ENCODE results near the gene TBC1D8.

TBC1D8 gene

DNA sequence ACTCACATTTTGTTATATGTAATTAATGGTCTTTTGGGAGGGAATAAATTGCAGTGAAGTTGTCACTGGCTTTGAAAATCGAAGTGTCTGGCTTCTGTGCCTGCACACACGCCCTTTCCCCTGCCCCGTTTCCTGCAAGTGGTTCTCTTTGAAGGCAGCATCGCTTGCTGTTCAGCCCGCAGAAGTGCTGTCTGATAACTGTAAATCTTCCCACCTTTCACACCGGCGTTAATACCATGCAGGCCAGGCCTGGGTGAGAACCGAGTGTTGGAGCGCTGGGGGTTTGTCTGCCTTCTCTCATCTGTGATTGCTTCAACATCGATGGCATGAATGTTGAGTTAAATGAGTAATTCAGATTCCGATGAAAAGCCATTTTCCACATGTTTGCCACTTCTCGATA is 187.0 kb downstream of the TBC1D8 start:
- no peak for ATAC-seq
- no peak for TF ChIP-seq BACH2 (CRISPR knock-in tag; IDR thresholded peaks at IDR 0.05; ENCODE audit: borderline replicate concordance)
- TF ChIP-seq ISL1 (CRISPR knock-in tag; IDR thresholded peaks at IDR 0.05) = no peak
- TF ChIP-seq ZNF8 (CRISPR knock-in tag; IDR thresholded peaks at IDR 0.05) = no peak
- TF ChIP-seq GLIS3 (CRISPR knock-in tag; IDR thresholded peaks at IDR 0.05) = no peak
- TF ChIP-seq ZNF565 (CRISPR knock-in tag; conservative IDR thresholded peaks at IDR 0.05; ENCODE audit: low read depth) = no peak
- TF ChIP-seq, protein P1, sequence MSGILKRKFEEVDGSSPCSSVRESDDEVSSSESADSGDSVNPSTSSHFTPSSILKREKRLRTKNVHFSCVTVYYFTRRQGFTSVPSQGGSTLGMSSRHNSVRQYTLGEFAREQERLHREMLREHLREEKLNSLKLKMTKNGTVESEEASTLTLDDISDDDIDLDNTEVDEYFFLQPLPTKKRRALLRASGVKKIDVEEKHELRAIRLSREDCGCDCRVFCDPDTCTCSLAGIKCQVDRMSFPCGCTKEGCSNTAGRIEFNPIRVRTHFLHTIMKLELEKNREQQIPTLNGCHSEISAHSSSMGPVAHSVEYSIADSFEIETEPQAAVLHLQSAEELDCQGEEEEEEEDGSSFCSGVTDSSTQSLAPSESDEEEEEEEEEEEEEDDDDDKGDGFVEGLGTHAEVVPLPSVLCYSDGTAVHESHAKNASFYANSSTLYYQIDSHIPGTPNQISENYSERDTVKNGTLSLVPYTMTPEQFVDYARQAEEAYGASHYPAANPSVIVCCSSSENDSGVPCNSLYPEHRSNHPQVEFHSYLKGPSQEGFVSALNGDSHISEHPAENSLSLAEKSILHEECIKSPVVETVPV (CRISPR knock-in tag; IDR thresholded peaks at IDR 0.05) = no peak
- TF ChIP-seq, protein P2, sequence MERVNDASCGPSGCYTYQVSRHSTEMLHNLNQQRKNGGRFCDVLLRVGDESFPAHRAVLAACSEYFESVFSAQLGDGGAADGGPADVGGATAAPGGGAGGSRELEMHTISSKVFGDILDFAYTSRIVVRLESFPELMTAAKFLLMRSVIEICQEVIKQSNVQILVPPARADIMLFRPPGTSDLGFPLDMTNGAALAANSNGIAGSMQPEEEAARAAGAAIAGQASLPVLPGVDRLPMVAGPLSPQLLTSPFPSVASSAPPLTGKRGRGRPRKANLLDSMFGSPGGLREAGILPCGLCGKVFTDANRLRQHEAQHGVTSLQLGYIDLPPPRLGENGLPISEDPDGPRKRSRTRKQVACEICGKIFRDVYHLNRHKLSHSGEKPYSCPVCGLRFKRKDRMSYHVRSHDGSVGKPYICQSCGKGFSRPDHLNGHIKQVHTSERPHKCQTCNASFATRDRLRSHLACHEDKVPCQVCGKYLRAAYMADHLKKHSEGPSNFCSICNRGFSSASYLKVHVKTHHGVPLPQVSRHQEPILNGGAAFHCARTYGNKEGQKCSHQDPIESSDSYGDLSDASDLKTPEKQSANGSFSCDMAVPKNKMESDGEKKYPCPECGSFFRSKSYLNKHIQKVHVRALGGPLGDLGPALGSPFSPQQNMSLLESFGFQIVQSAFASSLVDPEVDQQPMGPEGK (CRISPR knock-in tag; IDR thresholded peaks at IDR 0.05; ENCODE audit: borderline replicate concordance) = no peak
- TF ChIP-seq, protein P3, sequence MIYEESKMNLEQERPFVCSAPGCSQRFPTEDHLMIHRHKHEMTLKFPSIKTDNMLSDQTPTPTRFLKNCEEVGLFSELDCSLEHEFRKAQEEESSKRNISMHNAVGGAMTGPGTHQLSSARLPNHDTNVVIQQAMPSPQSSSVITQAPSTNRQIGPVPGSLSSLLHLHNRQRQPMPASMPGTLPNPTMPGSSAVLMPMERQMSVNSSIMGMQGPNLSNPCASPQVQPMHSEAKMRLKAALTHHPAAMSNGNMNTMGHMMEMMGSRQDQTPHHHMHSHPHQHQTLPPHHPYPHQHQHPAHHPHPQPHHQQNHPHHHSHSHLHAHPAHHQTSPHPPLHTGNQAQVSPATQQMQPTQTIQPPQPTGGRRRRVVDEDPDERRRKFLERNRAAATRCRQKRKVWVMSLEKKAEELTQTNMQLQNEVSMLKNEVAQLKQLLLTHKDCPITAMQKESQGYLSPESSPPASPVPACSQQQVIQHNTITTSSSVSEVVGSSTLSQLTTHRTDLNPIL (CRISPR knock-in tag; IDR thresholded peaks at IDR 0.05; ENCODE audit: low read depth) = no peak
- no peak for TF ChIP-seq TCF4 (CRISPR knock-in tag; IDR thresholded peaks at IDR 0.05; ENCODE audit: borderline replicate concordance)
- no peak for TF ChIP-seq SNAI2 (CRISPR knock-in tag; IDR thresholded peaks at IDR 0.05)
- TF ChIP-seq ESRRG (CRISPR knock-in tag; IDR thresholded peaks at IDR 0.05) = no peak
- TF ChIP-seq ZC3H10 (CRISPR knock-in tag; IDR thresholded peaks at IDR 0.05) = no peak
- TF ChIP-seq TOX (CRISPR knock-in tag; IDR thresholded peaks at IDR 0.05; ENCODE audit: borderline replicate concordance) = no peak
- TF ChIP-seq ZNF70 (CRISPR knock-in tag; IDR thresholded peaks at IDR 0.05) = no peak
- no peak for TF ChIP-seq OSR1 (CRISPR knock-in tag; IDR thresholded peaks at IDR 0.05)
- TF ChIP-seq RARB (CRISPR knock-in tag; IDR thresholded peaks at IDR 0.05) = no peak

DNA sequence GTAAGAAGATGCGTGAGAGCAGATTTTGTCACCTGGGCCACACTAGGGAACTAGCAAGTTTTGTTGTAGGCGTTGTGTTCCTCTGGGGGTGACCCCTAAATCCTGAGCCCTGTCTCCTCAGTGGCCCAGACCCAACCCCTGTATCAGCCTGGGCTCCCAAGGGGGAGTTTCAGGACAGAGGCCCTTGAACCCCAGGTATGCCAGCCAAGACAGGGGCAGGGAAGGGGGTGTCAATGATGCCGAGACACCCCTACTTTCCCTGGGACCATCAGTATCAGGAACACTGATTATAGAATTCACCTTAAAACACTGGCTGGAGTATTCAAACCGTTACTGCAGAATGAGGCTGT is 188.2 kb downstream of the TBC1D8 start:
- TF ChIP-seq GLIS3 (CRISPR knock-in tag; IDR thresholded peaks at IDR 0.05) (no peak), ZFP30 (CRISPR knock-in tag; IDR thresholded peaks at IDR 0.05) (no peak), BACH2 (CRISPR knock-in tag; IDR thresholded peaks at IDR 0.05; ENCODE audit: borderline replicate concordance) (no peak), TCF4 (CRISPR knock-in tag; IDR thresholded peaks at IDR 0.05; ENCODE audit: borderline replicate concordance) (no peak), ESRRG (CRISPR knock-in tag; IDR thresholded peaks at IDR 0.05) (no peak), ZNF70 (CRISPR knock-in tag; IDR thresholded peaks at IDR 0.05) (no peak), ZFP3 (CRISPR knock-in tag; IDR thresholded peaks at IDR 0.05) (no peak), ISL1 (CRISPR knock-in tag; IDR thresholded peaks at IDR 0.05) (no peak), ARNTL (CRISPR knock-in tag; IDR thresholded peaks at IDR 0.05; ENCODE audit: borderline replicate concordance, low read depth) (no peak), TOX (CRISPR knock-in tag; IDR thresholded peaks at IDR 0.05; ENCODE audit: borderline replicate concordance) (no peak), CSDC2 (CRISPR knock-in tag; IDR thresholded peaks at IDR 0.05) (no peak), ZNF565 (CRISPR knock-in tag; conservative IDR thresholded peaks at IDR 0.05; ENCODE audit: low read depth) (no peak), SNAI2 (CRISPR knock-in tag; IDR thresholded peaks at IDR 0.05) (no peak), PPARA (CRISPR knock-in tag; IDR thresholded peaks at IDR 0.05; ENCODE audit: borderline replicate concordance) (no peak)
- TF ChIP-seq, protein P2 (CRISPR knock-in tag; IDR thresholded peaks at IDR 0.05; ENCODE audit: borderline replicate concordance) = no peak
- TF ChIP-seq, protein P1 (CRISPR knock-in tag; IDR thresholded peaks at IDR 0.05) = no peak
- TF ChIP-seq, protein P4, sequence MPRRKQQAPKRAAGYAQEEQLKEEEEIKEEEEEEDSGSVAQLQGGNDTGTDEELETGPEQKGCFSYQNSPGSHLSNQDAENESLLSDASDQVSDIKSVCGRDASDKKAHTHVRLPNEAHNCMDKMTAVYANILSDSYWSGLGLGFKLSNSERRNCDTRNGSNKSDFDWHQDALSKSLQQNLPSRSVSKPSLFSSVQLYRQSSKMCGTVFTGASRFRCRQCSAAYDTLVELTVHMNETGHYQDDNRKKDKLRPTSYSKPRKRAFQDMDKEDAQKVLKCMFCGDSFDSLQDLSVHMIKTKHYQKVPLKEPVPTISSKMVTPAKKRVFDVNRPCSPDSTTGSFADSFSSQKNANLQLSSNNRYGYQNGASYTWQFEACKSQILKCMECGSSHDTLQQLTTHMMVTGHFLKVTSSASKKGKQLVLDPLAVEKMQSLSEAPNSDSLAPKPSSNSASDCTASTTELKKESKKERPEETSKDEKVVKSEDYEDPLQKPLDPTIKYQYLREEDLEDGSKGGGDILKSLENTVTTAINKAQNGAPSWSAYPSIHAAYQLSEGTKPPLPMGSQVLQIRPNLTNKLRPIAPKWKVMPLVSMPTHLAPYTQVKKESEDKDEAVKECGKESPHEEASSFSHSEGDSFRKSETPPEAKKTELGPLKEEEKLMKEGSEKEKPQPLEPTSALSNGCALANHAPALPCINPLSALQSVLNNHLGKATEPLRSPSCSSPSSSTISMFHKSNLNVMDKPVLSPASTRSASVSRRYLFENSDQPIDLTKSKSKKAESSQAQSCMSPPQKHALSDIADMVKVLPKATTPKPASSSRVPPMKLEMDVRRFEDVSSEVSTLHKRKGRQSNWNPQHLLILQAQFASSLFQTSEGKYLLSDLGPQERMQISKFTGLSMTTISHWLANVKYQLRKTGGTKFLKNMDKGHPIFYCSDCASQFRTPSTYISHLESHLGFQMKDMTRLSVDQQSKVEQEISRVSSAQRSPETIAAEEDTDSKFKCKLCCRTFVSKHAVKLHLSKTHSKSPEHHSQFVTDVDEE (CRISPR knock-in tag; IDR thresholded peaks at IDR 0.05) = no peak
- TF ChIP-seq, protein P3 (CRISPR knock-in tag; IDR thresholded peaks at IDR 0.05; ENCODE audit: low read depth) = no peak
- no peak for ATAC-seq

Measured in SK-N-SH treated with all-trans-retinoic acid at 6 μM for 48 hours (cell line).